Measurements from ENCODE around the gene VWCE. TPM values are rescaled to one million over a fixed set of nuclear protein-coding genes. Genes with fewer than 3 reads are reported as not detected.

VWCE gene
- polyA plus RNA-seq, 1 of the 3 experiments (the other 2 are of a cell fraction): 5.0 TPM

DNA sequence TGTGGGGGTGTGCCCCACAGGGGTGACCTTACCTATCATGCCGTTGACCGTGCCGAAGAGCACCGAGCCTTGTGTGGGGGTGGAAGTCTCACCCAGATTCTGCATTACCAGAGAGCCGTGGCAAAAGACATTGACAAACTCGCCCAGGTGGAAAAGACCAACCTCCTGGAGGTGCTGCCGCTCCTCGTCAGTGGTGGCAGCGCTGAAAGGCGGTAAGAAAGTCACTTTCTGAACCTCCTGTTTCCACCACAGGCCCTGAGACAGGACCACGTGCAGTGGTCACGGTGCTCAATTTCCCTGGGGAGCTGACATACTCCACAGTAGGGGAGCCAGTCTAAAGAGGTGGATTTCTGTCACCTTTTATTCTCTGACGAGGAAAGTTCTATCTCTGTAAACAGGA lies 7.4 kb upstream of the VWCE start:
- H3K4me3 ChIP-seq (ENCODE audit: low read depth in 2 of 2, low read length in 1 of 2): no peak overlapping the region
- no peaks in the 10 kb centered on the region for H3K9me2 ChIP-seq
- H3F3A ChIP-seq (replicated peaks; ENCODE audit: insufficient read depth): peaks cover 13% of the 10 kb centered on the region
- H3K36me3 ChIP-seq (replicated peaks in 1 of 2; ENCODE audit: control insufficient read depth in 1 of 2, insufficient read depth in 2 of 2, low read length in 1 of 2): peaks cover 30 to 86% of the 10 kb centered on the region in 2 experiments
- H4K20me1 ChIP-seq (ENCODE audit: insufficient read depth): 0 out of 2 replicates have a peak, but pooled peaks cover 6% of the 10 kb centered on the region
- H3K9ac ChIP-seq: no peak overlapping the region
- ChIA-PET CTCF (interaction anchor here (1.6 kb wide), 1 partner anchor 48 kb away, joined by 6 read pairs; no protein-coding TSS in a partner anchor), POLR2A (no interaction called here)
- DNase-seq: no peak
- no peaks in the 10 kb centered on the region for H3K9me3 ChIP-seq
- no peak overlapping the region for H3K27ac ChIP-seq (ENCODE audit: low read depth in 2 of 2, low read length in 1 of 2)
- no peak for TF ChIP-seq GABPA (IDR thresholded peaks at IDR 0.05; ENCODE audit: low read depth)
- TF ChIP-seq, protein P1, sequence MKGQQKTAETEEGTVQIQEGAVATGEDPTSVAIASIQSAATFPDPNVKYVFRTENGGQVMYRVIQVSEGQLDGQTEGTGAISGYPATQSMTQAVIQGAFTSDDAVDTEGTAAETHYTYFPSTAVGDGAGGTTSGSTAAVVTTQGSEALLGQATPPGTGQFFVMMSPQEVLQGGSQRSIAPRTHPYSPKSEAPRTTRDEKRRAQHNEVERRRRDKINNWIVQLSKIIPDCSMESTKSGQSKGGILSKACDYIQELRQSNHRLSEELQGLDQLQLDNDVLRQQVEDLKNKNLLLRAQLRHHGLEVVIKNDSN (IDR thresholded peaks at IDR 0.05; ENCODE audit: borderline replicate concordance, low read depth): no peak
- TF ChIP-seq FOXM1 (IDR thresholded peaks at IDR 0.05; ENCODE audit: low read depth): no peak
- TF ChIP-seq SMC3 (IDR thresholded peaks at IDR 0.05; ENCODE audit: low read depth, low read length): no peak
- no peak for TF ChIP-seq FOSL2 (IDR thresholded peaks at IDR 0.05; ENCODE audit: borderline replicate concordance, low read depth)
- TF ChIP-seq, protein P2, sequence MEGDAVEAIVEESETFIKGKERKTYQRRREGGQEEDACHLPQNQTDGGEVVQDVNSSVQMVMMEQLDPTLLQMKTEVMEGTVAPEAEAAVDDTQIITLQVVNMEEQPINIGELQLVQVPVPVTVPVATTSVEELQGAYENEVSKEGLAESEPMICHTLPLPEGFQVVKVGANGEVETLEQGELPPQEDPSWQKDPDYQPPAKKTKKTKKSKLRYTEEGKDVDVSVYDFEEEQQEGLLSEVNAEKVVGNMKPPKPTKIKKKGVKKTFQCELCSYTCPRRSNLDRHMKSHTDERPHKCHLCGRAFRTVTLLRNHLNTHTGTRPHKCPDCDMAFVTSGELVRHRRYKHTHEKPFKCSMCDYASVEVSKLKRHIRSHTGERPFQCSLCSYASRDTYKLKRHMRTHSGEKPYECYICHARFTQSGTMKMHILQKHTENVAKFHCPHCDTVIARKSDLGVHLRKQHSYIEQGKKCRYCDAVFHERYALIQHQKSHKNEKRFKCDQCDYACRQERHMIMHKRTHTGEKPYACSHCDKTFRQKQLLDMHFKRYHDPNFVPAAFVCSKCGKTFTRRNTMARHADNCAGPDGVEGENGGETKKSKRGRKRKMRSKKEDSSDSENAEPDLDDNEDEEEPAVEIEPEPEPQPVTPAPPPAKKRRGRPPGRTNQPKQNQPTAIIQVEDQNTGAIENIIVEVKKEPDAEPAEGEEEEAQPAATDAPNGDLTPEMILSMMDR (IDR thresholded peaks at IDR 0.05): no peak
- no peak for TF ChIP-seq NFIC (IDR thresholded peaks at IDR 0.05; ENCODE audit: borderline replicate concordance)
- no peak for TF ChIP-seq POLR2AphosphoS5 (IDR thresholded peaks at IDR 0.05; ENCODE audit: low read depth, low read length)
- no peak for TF ChIP-seq EZH2phosphoT487 (IDR thresholded peaks at IDR 0.05; ENCODE audit: borderline replicate concordance, low read depth)
- no peaks in the 10 kb centered on the region for H3K27me3 ChIP-seq (ENCODE audit: insufficient read depth)
- WGBS (ENCODE audit: low lambda C conversion rate): 94% methylated on average over 9 of the region's 13 CpGs
- no peaks in the 10 kb centered on the region for H3K79me2 ChIP-seq (ENCODE audit: insufficient read depth)
- peaks cover 0 to 10% of the 10 kb centered on the region in 2 experiments; a peak in 2 of 4 replicates for H3K4me1 ChIP-seq (ENCODE audit: control insufficient read depth in 1 of 2, insufficient read depth in 2 of 2, low read depth in 1 of 2, low read length in 1 of 2)
- H3K4me2 ChIP-seq: no peak overlapping the region
- H2AFZ ChIP-seq (ENCODE audit: low read depth): no peak overlapping the region

DNA sequence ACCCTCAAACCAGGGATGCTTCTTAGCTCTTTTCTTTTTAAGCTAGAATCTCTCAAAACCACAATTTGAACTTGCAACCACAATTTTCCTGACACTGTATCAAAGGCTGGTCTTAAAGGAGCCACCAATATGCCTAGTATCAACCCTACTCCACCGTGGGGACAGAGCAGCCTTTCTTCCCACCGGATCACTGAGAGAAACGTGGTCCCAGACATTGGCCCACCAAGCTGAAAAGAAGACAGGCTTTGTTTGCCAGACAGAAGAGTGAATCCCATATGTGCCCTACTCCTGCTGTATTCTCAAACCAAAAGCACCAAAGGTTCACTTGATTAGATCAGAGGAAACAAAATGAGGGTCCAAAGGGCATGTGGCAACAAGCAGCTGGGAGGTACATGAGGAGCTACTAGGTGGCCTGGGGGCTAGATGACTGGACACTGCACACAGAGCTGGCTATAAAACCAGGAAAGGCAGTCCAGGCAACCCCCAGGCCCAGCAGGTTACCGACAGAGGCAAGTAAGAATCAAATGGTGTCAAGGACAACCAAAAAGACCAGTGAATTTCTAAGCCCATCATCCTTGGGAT lies 3.6 kb upstream of the VWCE start:
- Histone ChIP-seq H3K9me3 (no peaks in the 10 kb centered on the region), H4K20me1 (ENCODE audit: insufficient read depth) (0 out of 2 replicates have a peak, but pooled peaks cover 6% of the 10 kb centered on the region), H3K4me1 (ENCODE audit: control insufficient read depth in 1 of 2, insufficient read depth in 2 of 2, low read depth in 1 of 2, low read length in 1 of 2) (peaks cover 11 to 19% of the 10 kb centered on the region in 2 experiments; a peak in 2 of 4 replicates), H3K9ac (no peak overlapping the region), H3K27ac (ENCODE audit: low read depth in 2 of 2, low read length in 1 of 2) (peak overlapping the region in 1 of 2 experiments; percentile 75; a peak in 1 of 4 replicates), H3K36me3 (replicated peaks in 1 of 2; ENCODE audit: control insufficient read depth in 1 of 2, insufficient read depth in 2 of 2, low read length in 1 of 2) (peaks cover 13 to 57% of the 10 kb centered on the region in 2 experiments), H3F3A (replicated peaks; ENCODE audit: insufficient read depth) (peaks cover 17% of the 10 kb centered on the region), H2AFZ (ENCODE audit: low read depth) (no peak overlapping the region), H3K4me2 (no peak overlapping the region), H3K27me3 (ENCODE audit: insufficient read depth) (no peaks in the 10 kb centered on the region), H3K79me2 (ENCODE audit: insufficient read depth) (no peaks in the 10 kb centered on the region), H3K9me2 (no peaks in the 10 kb centered on the region), H3K4me3 (ENCODE audit: low read depth in 2 of 2, low read length in 1 of 2) (no peak overlapping the region)
- POLR2A ChIA-PET: interaction anchor here (1.0 kb wide), 1 partner anchor 21 kb away, joined by 3 read pairs; no protein-coding TSS in a partner anchor
- CTCF ChIA-PET: interaction anchor here (0.9 to 1.1 kb wide), 2 partner anchors 37 to 111 kb away, joined by 3 to 4 read pairs; no protein-coding TSS in a partner anchor
- TF ChIP-seq MEF2A (IDR thresholded peaks at IDR 0.05; ENCODE audit: borderline replicate concordance, low read depth) (no peak), RCOR1 (IDR thresholded peaks at IDR 0.05; ENCODE audit: low read length) (no peak), FOXJ3 (CRISPR knock-in tag; IDR thresholded peaks at IDR 0.05) (no peak), ELF1 (IDR thresholded peaks at IDR 0.05) (no peak), YY1 (IDR thresholded peaks at IDR 0.05; ENCODE audit: low read depth) (no peak)
- TF ChIP-seq, protein P1 (IDR thresholded peaks at IDR 0.05; ENCODE audit: borderline replicate concordance, low read depth): no peak
- no peak for DNase-seq
- WGBS (ENCODE audit: low lambda C conversion rate): 79% methylated on average over 4 of the region's 4 CpGs
